ENCODE measurements around the gene TTC21B. TPM values are rescaled to one million over a fixed set of nuclear protein-coding genes. Genes with fewer than 3 reads are reported as not detected.

TTC21B gene
- total RNA-seq, 1 experiment from 2014 or later, result 83.0 TPM

DNA sequence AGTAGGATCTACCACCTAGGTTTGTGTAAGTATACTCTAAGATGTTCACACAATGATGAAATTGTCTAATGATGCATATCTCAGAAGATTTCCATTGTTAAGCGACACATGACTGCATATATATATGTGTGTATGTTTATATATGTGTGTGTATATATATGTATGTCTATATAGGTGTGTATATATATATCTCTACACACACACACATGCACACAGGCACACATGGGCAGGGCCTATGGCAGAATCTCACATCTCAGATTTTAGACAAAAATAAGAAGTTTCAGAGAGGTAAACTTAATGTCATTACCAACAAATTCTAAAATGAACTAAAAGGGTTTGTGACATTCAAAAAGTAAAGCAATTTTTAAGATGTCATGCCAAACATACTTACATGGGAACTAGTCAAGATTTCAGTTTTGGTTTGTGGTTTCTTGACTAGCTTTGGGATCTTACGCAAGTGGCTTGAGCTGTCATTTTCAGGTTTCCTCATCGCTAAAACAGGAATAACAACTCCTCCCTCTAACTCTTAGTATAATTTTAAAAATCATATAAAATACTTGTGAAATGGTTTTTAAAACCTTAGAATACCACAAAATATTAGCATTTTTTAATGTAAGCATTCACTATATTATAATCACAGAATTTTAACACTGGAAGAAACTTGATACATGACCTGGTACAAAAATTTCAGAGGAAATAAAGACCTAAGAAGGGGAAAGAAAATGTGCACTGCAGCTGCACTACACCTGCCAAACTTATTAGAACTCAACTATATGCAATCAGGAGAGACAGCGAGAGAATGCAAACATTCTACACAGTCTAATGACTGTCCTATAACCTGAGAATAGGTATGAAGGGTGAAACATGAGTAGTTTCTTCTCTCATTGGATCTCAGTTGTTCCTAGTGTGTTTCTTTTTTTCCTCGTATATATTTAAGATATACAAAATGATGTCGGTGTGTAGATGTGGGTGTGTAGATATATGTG is 75.7 kb downstream of the TTC21B start:
- no peaks in the 10 kb centered on the region for H3K27me3 ChIP-seq (replicated peaks; ENCODE audit: insufficient read depth, low read depth, low read length, poor library complexity)
- intact Hi-C loops (cut with micrococcal nuclease; ENCODE audit: unreplicated experiment), result loop anchor here (10.0 kb wide), 1 partner anchor 863 kb away; no protein-coding TSS in a partner anchor
- H3K4me1 ChIP-seq (ENCODE audit: insufficient read depth, low read length, poor library complexity, severe bottlenecking), result no peaks in the 10 kb centered on the region
- H3K36me3 ChIP-seq (ENCODE audit: insufficient read depth, low read length, poor library complexity, severe bottlenecking), result peaks cover 62% of the 10 kb centered on the region
- CTCF ChIA-PET, result no interaction called here
- DNase-seq (ENCODE audit: low spot score), result no peak
- no peak overlapping the region for H3K27ac ChIP-seq (ENCODE audit: low read depth, low read length, poor library complexity, severe bottlenecking)
- H3K9me3 ChIP-seq (ENCODE audit: low read depth, low read length, poor library complexity, severe bottlenecking), result no peaks in the 10 kb centered on the region
- BruUV-seq (replicated peaks), result no TSS peak
- H3K4me3 ChIP-seq (ENCODE audit: low read depth, low read length, poor library complexity, severe bottlenecking), result no peak overlapping the region
- POLR2A ChIA-PET (ENCODE audit: low non-redundant PET), result no interaction called here
- TF ChIP-seq, protein P1, sequence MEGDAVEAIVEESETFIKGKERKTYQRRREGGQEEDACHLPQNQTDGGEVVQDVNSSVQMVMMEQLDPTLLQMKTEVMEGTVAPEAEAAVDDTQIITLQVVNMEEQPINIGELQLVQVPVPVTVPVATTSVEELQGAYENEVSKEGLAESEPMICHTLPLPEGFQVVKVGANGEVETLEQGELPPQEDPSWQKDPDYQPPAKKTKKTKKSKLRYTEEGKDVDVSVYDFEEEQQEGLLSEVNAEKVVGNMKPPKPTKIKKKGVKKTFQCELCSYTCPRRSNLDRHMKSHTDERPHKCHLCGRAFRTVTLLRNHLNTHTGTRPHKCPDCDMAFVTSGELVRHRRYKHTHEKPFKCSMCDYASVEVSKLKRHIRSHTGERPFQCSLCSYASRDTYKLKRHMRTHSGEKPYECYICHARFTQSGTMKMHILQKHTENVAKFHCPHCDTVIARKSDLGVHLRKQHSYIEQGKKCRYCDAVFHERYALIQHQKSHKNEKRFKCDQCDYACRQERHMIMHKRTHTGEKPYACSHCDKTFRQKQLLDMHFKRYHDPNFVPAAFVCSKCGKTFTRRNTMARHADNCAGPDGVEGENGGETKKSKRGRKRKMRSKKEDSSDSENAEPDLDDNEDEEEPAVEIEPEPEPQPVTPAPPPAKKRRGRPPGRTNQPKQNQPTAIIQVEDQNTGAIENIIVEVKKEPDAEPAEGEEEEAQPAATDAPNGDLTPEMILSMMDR (conservative IDR thresholded peaks at IDR 0.05; ENCODE audit: low read depth, low read length), result no peak
- TF ChIP-seq EZH2 (IDR thresholded peaks at IDR 0.05; ENCODE audit: borderline replicate concordance, low read depth, low read length, poor library complexity, severe bottlenecking), result no peak

DNA sequence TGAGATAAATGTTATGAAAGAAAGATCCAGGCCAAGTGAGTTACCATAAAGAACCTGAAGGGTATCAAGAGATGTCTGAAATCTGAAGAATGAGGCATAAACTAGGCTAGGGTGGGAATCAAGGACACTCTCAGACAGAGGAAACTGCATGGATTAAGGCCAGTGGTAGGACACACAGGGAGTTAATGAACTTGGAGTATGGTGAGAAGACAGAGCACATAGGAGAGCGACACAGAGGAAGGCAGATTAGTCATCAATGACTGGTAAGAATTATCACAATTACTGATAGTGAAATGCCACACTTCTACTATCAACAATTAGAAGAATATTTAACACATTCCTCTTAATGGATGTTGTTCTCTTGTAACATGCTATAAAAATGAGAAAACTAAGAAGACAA is 76.9 kb downstream of the TTC21B start:
- Histone ChIP-seq H3K36me3 (ENCODE audit: insufficient read depth, low read length, poor library complexity, severe bottlenecking) (peaks cover 58% of the 10 kb centered on the region), H3K27ac (ENCODE audit: low read depth, low read length, poor library complexity, severe bottlenecking) (no peak overlapping the region), H3K4me1 (ENCODE audit: insufficient read depth, low read length, poor library complexity, severe bottlenecking) (no peaks in the 10 kb centered on the region), H3K9me3 (ENCODE audit: low read depth, low read length, poor library complexity, severe bottlenecking) (no peaks in the 10 kb centered on the region), H3K27me3 (replicated peaks; ENCODE audit: insufficient read depth, low read depth, low read length, poor library complexity) (no peaks in the 10 kb centered on the region), H3K4me3 (ENCODE audit: low read depth, low read length, poor library complexity, severe bottlenecking) (no peak overlapping the region)
- no TSS peak for BruUV-seq (replicated peaks)
- no peak for DNase-seq (ENCODE audit: low spot score)
- intact Hi-C loops (cut with micrococcal nuclease; ENCODE audit: unreplicated experiment), result loop anchor here (10.0 kb wide), 1 partner anchor 862 kb away; no protein-coding TSS in a partner anchor
- ChIA-PET CTCF (no interaction called here), POLR2A (ENCODE audit: low non-redundant PET) (no interaction called here)
- TF ChIP-seq, protein P1 (conservative IDR thresholded peaks at IDR 0.05; ENCODE audit: low read depth, low read length), result no peak
- TF ChIP-seq EZH2 (IDR thresholded peaks at IDR 0.05; ENCODE audit: borderline replicate concordance, low read depth, low read length, poor library complexity, severe bottlenecking), result no peak

DNA sequence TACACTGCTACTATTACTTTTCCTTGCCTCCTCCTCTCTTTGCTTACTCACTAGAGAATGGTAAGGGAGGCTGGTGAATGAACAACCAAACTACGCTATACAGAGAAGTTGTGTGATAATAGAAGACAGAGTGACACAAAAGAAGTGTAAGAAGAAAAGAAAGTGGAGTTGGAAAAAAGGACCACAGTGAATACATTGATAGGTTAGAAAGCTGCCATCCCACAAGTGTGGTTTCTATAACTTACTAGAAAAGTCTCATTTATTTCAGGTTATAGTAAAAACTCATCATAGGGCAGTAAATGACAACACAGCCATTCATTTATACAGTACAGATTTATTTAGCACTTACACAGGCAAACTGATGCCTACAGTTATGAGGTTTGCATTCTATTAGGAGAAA is 77.3 kb downstream of the TTC21B start:
- ChIA-PET CTCF (no interaction called here), POLR2A (ENCODE audit: low non-redundant PET) (no interaction called here)
- TF ChIP-seq, protein P1 (conservative IDR thresholded peaks at IDR 0.05; ENCODE audit: low read depth, low read length), result no peak
- TF ChIP-seq EZH2 (IDR thresholded peaks at IDR 0.05; ENCODE audit: borderline replicate concordance, low read depth, low read length, poor library complexity, severe bottlenecking), result no peak
- no peak overlapping the region for H3K27ac ChIP-seq (ENCODE audit: low read depth, low read length, poor library complexity, severe bottlenecking)
- peaks cover 54% of the 10 kb centered on the region for H3K36me3 ChIP-seq (ENCODE audit: insufficient read depth, low read length, poor library complexity, severe bottlenecking)
- no peak overlapping the region for H3K4me3 ChIP-seq (ENCODE audit: low read depth, low read length, poor library complexity, severe bottlenecking)
- H3K27me3 ChIP-seq (replicated peaks; ENCODE audit: insufficient read depth, low read depth, low read length, poor library complexity), result no peaks in the 10 kb centered on the region
- no peaks in the 10 kb centered on the region for H3K9me3 ChIP-seq (ENCODE audit: low read depth, low read length, poor library complexity, severe bottlenecking)
- DNase-seq (ENCODE audit: low spot score), result no peak
- BruUV-seq (replicated peaks), result no TSS peak
- intact Hi-C loops (cut with micrococcal nuclease; ENCODE audit: unreplicated experiment), result loop anchor here (10.0 kb wide), 1 partner anchor 861 kb away; no protein-coding TSS in a partner anchor
- no peaks in the 10 kb centered on the region for H3K4me1 ChIP-seq (ENCODE audit: insufficient read depth, low read length, poor library complexity, severe bottlenecking)
